Measurements from ENCODE around the gene DTNBP1. TPM values are rescaled to one million over a fixed set of nuclear protein-coding genes. Genes with fewer than 3 reads are reported as not detected.

The DTNBP1 gene
- total RNA-seq, 6 experiments from 2014 or later: 3.4 to 8.6 (median 5.7) TPM

DNA sequence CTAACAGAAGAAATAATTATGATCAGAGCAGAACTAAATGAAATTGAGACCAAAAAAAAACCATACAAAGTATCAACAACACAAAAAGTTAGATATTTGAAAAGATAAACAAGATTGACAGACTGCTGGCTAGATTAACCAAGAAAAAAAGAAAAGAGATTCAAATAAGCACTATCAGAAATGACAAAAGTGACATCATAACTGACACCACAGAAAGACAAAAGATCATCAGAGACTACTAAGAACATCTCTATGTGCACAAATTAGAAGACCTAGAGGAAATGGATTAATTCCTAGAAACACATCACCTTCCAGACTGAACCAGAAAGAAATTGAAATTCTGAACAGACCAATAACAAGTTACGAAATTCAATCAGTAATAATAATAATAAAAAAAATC, 17.9 kb downstream of the DTNBP1 start:
- WGBS (ENCODE audit: insufficient coverage, low coverage, low lambda C conversion rate, missing lambda C conversion rate): 80% methylated on average over 1 of the region's 1 CpG

DNA sequence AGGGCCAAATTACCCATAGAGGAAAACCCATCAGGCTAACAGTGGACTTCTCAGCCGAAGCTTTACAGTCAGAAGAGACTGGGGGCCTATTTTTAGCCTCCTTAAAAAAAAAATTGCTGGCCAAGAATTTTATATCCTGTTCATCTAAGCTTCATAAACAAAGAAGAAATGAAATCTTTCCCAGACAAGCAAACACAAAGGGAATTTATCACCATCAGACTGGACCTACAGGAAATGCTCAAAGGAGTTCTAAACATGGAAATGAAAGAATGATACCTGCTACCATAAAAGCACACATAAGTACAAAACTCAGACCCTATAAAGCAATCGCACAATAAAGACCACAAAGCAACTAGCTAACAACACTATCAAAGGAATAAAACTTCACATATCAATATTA, 19.3 kb downstream of the DTNBP1 start:
- ATAC-seq: no peak
- TF ChIP-seq, protein P1, sequence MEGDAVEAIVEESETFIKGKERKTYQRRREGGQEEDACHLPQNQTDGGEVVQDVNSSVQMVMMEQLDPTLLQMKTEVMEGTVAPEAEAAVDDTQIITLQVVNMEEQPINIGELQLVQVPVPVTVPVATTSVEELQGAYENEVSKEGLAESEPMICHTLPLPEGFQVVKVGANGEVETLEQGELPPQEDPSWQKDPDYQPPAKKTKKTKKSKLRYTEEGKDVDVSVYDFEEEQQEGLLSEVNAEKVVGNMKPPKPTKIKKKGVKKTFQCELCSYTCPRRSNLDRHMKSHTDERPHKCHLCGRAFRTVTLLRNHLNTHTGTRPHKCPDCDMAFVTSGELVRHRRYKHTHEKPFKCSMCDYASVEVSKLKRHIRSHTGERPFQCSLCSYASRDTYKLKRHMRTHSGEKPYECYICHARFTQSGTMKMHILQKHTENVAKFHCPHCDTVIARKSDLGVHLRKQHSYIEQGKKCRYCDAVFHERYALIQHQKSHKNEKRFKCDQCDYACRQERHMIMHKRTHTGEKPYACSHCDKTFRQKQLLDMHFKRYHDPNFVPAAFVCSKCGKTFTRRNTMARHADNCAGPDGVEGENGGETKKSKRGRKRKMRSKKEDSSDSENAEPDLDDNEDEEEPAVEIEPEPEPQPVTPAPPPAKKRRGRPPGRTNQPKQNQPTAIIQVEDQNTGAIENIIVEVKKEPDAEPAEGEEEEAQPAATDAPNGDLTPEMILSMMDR (IDR thresholded peaks at IDR 0.05): no peak
- TF ChIP-seq POLR2A (IDR thresholded peaks at IDR 0.05): no peak
- Histone ChIP-seq H3K27me3 (no peaks in the 10 kb centered on the region), H3K9me3 (no peaks in the 10 kb centered on the region), H3K4me1 (no peaks in the 10 kb centered on the region), H3K4me3 (no peak overlapping the region), H3K36me3 (no peaks in the 10 kb centered on the region), H3K27ac (no peak overlapping the region)
- WGBS (ENCODE audit: insufficient coverage, low coverage, low lambda C conversion rate, missing lambda C conversion rate): 94% methylated on average over 2 of the region's 2 CpGs
- no peak for DNase-seq
- intact Hi-C loops (cut with DNase I): no loop called here

More for the DNA sequence above, 17.9 kb downstream of the DTNBP1 start:
- TF ChIP-seq POLR2A (IDR thresholded peaks at IDR 0.05): no peak
- TF ChIP-seq, protein P1 (IDR thresholded peaks at IDR 0.05): no peak
- no peak for ATAC-seq
- Histone ChIP-seq H3K4me1 (no peaks in the 10 kb centered on the region), H3K9me3 (no peaks in the 10 kb centered on the region), H3K4me3 (no peak overlapping the region), H3K27me3 (no peaks in the 10 kb centered on the region), H3K36me3 (no peaks in the 10 kb centered on the region), H3K27ac (no peak overlapping the region)
- no peak for DNase-seq
- intact Hi-C loops (cut with DNase I): no loop called here

DNA sequence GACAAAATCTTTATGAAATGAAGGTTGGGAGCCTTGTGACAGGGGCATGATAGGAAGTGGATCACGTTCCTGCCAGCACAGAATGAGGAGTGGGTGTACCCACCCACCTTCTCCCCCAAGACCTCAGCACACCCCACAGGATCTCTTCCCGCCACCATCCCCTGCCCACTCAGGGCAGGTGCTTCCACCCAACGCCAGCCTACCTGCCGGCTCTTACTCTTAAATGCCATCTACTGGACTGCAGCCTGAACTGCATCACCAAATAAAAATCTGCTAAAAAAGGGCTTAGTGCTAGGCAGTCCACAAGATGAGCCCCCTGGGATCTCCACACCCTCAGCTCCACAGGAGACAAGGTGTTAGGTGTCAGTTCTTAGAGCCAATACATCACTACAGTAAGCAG, 20.6 kb downstream of the DTNBP1 start:
- intact Hi-C loops (cut with DNase I): no loop called here
- no peaks in the 10 kb centered on the region for H3K36me3 ChIP-seq
- TF ChIP-seq POLR2A (IDR thresholded peaks at IDR 0.05): no peak
- TF ChIP-seq, protein P1 (IDR thresholded peaks at IDR 0.05): peak in 3 of 4 donors; percentile 12 to 23 (median 14)
- no peaks in the 10 kb centered on the region for H3K27me3 ChIP-seq
- no peak overlapping the region for H3K4me3 ChIP-seq
- no peaks in the 10 kb centered on the region for H3K4me1 ChIP-seq
- no peaks in the 10 kb centered on the region for H3K9me3 ChIP-seq
- no peak overlapping the region for H3K27ac ChIP-seq
- DNase-seq (no peak), ATAC-seq (peak in 2 of 4 donors; percentile 13 to 33)
- 75% methylated on average over 4 of the region's 4 CpGs for WGBS (ENCODE audit: insufficient coverage, low coverage, low lambda C conversion rate, missing lambda C conversion rate)

DNA sequence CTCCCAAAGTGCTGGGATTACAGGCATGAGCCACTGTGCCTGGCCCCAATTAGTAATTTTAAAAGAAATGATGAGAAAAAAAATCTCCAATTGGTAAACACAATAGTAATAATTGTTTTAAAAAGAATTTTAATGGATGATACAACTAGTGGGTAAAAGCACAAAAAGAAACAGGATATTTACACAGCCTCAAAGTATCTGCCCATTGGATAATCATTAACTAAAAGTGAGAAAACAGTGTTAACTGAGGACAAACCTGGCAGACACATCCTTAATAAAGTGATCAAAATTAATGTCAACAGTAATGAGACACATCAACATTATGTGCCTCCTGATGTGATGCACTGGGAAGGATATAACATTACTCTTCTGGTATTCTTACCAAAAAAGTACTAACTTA, 24.5 kb downstream of the DTNBP1 start:
- peak in 2 of 4 donors; percentile 45 to 65 for ATAC-seq
- no peak for DNase-seq
- Histone ChIP-seq H3K27me3 (no peaks in the 10 kb centered on the region), H3K27ac (no peak overlapping the region), H3K4me1 (no peaks in the 10 kb centered on the region), H3K4me3 (no peak overlapping the region), H3K9me3 (no peaks in the 10 kb centered on the region), H3K36me3 (no peaks in the 10 kb centered on the region)
- no peak for TF ChIP-seq POLR2A (IDR thresholded peaks at IDR 0.05)
- TF ChIP-seq, protein P1 (IDR thresholded peaks at IDR 0.05): no peak
- intact Hi-C loops (cut with DNase I): no loop called here

DNA sequence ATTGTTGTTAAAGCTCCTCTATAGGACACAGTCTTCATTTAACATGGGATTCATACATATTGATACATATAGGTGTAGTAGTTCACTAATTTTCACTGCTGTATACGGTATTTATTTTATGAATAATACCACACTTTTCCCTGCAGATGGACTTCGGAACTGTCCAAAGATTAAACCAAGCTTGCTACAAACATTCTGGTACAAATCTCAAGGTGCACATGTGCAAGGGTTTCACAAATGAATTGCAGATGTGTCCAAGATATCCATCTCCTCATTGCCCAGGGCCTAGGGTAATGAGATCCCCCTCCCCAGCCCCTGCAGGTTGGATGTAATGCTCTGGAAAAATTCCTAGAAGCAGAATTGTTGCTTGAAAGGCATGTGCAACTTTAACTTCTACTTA, 31.4 kb downstream of the DTNBP1 start:
- H3K36me3 ChIP-seq: no peaks in the 10 kb centered on the region
- TF ChIP-seq, protein P1 (IDR thresholded peaks at IDR 0.05): no peak
- no peak for TF ChIP-seq POLR2A (IDR thresholded peaks at IDR 0.05)
- 37% methylated on average over 2 of the region's 2 CpGs for WGBS (ENCODE audit: insufficient coverage, low coverage, low lambda C conversion rate, missing lambda C conversion rate)
- H3K9me3 ChIP-seq: no peaks in the 10 kb centered on the region
- peaks cover 0 to 25% (median 9%) of the 10 kb centered on the region in 4 donors for H3K4me1 ChIP-seq
- DNase-seq (no peak), ATAC-seq (peak in 3 of 4 donors; percentile 61 to 77 (median 71))
- no peak overlapping the region for H3K4me3 ChIP-seq
- H3K27me3 ChIP-seq: no peaks in the 10 kb centered on the region
- peak overlapping the region in 1 of 3 donors; percentile 35 for H3K27ac ChIP-seq
- intact Hi-C loops (cut with DNase I): no loop called here
